Measurements from ENCODE around the gene AIF1L. TPM values are rescaled to one million over a fixed set of nuclear protein-coding genes. Genes with fewer than 3 reads are reported as not detected.

Gene AIF1L
- total RNA-seq, 1 donor from 2014 or later = 19.1 TPM

DNA sequence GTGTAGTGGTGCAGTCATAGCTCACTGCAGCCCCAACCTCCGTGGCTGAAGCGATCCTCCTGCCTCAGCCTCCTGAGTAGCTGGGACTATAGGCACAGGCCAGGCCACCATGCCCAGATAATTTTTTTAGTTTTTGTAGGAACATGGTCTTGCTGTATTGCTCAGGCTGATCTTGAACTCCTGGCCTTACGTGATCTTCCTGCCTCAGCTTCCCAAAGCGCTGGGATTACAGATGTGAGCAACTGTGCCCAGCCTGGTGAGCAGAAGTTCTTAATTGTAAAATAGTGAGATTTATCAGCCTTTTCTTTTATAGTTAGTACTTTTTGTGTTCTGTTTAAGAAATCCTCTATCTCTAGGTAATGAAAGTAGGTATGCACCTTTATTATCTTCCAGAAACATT lies 71.6 kb downstream of the AIF1L start:
- DNase-seq = no peak

DNA sequence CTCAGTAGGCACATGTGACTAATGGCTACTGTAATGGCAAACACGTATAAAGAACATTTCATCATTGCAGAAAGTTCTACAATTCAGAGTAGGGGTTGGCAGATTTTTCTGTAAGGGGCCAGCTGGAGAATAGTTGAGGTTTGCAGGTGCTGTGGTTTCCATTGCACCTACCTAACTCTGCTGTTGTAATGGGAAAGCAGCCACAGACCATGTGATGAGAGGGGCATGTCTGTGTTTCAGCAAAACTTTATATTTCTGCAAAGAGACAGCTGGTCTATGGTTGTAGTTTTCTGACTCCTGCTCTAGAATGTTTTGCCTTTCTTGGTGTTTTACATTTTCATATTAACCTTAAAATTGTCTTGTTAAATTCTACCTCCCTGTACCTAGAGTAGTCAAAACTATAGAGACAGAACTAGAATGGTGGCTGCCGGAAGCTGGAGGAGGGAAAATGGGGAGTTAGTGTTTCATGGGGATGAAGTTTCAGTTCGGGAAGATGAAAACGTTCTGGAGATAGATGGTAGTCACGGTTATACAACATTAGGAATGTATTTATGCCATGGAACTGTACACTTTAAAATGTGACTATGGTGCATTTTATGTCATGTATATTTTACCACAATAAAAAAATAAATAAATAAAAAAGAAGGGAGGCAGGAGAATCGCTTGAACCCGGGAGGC lies 73.4 kb downstream of the AIF1L start:
- DNase-seq = no peak

Small RNA genes within 50 kb of the gene (small RNA-seq; reads per million reads assigned to genes)
- not detected for gene RNU6-881P (ENCODE audit: low replicate concordance)

Other genes starting within 250 kb of the AIF1L start
- not detected for gene QRFP, start 199.7 kb upstream of the AIF1L start, total RNA-seq
- not detected for gene FIBCD1, start 157.3 kb upstream of the AIF1L start, total RNA-seq
- gene LAMC3, start 87.4 kb upstream of the AIF1L start, total RNA-seq = 6.4 TPM
- gene NUP214, start 29.1 kb downstream of the AIF1L start, total RNA-seq = 27.4 TPM
- 16.7 TPM for gene FAM78A, start 180.0 kb downstream of the AIF1L start, total RNA-seq
- gene PLPP7, start 193.2 kb downstream of the AIF1L start, total RNA-seq = 81.3 TPM